DMS 273 (cell line): ENCODE data around the gene RREB1.
A peak's percentile ranks its signal among the peaks of the same experiment; 100 is the strongest.

Experiments
- DNase-seq: peaks from one replicate; lab custom pipeline; 2025; ENCODE audit not compliant: unreplicated experiment; lab: John Stamatoyannopoulos, UW

The RREB1 gene

DNA sequence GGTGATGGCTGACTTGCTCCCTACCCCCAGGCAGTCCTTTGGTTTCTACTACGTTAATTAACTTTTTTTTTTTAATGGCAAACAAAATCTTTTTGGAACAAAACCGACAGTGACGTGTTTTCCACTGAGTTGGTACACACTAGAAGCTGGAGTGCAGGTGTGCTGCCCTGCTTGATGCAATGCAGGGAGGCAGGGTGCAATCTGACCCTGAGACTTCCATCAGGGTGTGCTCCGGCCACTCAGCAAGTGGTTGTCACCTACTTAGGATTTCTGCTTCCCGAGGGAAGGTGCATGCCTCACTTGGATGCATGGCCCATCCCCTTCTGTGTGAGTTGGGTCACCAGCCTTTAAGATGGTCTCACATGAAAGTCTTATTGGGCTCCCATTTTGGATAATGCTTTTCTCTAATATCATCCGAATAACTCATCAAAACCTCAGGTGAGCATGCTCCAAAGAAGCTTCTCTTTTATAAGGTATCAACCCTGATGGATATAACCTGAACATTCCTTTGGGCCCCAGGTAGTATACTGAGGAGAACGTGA lies 14.0 kb downstream of the RREB1 start:
- no peak for DNase-seq

DNA sequence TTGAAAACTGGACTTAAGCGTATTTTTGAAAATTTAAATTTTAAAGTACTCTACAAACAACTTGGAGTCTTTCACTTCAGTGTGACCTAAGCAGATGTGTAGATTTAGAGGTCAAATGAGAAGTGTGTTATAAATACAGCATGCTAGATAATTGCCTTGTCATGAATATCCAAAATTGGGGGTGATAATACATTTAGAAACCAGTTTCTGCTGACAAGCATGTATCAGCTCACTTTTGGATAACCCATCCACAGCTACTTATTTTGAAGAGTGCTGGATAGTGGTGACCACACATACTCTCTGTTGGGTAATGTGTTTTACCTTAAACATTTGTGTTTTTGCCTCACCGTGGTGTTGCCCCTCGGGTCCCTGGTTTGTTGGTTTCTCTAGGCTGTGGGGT lies 14.9 kb downstream of the RREB1 start:
- no peak for DNase-seq

DNA sequence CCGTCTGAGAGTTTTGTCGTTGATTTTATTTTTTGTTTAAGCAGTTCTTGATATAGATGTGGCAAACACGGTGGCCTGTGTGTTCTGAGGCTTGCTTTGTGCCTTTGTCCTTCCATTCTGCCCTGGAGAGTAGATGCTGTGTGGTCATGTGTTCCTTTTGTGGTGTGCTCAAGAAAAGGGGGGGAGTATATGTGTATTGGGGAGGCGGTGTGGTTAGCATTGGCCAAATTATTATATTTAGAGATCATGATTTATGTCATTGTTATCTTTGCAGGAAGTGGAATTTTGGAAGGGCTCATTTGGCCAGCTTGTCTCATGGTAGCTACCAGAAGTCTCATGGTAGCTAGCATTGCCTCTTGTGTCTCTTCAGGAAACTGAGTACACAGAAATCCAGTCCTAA lies 16.4 kb downstream of the RREB1 start:
- no peak for DNase-seq

DNA sequence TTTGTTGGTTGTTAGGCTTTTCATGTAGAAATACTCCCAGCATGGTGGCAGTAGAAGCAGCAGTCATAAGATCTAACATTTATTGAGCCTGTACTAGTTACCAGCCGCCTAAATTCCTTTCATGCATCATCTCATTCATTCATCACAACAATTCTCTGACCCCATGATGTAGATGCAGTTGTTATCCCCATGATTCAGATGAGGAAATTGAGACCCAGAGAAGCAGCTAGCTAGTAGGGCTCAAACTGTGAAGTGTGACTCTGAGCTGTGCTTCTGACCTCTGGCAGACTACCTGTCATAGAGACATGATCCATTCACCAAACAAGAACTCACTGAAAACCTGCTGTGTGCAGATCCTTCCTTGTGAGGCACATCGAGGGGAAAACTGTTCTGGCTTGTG lies 16.9 kb downstream of the RREB1 start:
- no peak for DNase-seq

DNA sequence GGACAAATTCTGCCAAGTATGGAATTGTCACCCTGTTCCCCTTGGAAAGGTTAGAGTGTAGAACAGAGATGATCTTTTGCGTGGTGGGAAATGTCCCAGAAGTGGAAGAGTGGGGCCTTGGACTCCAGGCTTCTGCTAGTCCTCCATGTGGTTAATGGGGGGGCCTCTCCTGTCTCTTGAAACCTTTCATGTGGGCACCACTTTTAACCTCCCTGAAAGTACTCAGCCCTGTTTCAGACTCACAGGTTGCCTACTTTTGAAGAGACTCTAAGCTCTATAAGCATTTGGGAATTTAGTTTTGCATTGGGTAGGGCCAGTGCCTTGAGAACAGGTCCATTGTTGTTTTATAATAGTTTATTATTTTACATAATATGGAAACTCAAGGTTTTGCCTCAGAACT lies 17.5 kb downstream of the RREB1 start:
- DNase-seq = no peak

DNA sequence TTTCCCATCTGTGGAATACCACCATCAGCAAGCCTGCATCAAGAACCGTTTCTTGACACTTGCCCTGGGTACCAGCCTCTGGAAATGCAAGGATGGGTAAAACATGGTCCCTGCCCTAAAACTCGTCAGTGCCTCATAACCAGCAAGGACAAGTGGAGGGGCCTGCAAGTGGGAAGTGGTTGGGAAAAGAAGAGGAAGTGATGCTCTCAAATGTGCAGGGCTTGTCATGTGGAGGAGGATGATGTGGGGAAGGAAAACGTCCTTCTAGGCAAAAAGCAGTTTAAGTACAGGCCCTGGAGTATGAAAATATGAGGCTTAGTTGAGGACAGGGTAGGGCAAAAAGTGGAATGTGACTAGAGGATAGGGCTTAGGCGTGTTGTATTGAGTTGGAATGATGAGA lies 19.0 kb downstream of the RREB1 start:
- DNase-seq = no peak

DNA sequence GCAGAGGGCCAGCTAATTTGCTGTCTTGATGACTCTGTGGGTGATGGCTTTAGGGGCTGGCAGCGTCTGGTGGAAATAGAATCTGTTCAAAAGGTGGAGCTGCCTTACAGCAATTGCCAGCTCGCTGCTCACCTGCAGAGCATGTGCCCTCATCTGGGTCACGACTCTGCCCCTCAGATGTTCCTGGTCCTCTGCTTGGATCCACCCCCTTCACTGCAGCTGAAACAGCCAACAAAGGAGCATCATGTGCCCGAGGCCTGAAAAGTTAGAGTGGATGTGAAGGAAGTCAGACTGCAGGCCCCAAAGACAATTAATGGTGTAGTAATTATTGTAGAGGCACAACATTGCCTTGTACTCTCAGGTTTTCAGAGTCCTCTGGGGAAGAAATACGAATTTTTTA lies 19.9 kb downstream of the RREB1 start:
- no peak for DNase-seq

DNA sequence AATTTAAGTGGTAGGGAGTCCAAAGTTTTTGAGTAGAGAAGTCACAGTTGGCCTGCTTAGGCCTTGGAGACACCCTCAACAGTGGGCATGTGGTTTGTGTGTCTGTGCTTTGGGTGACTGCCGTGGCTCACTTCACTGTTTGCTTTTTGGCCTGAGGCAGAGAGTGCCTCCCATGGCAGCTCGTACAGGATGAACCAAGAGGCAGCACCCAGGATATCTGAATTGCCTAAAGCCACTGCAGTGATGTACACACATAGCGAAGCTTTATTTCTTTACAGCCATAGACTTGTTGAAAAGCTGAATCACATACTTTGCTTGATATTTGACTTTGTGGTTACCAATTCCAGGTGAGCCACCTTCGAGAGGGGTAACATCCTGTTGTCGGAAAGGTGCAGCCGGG lies 21.6 kb downstream of the RREB1 start:
- DNase-seq = no peak

DNA sequence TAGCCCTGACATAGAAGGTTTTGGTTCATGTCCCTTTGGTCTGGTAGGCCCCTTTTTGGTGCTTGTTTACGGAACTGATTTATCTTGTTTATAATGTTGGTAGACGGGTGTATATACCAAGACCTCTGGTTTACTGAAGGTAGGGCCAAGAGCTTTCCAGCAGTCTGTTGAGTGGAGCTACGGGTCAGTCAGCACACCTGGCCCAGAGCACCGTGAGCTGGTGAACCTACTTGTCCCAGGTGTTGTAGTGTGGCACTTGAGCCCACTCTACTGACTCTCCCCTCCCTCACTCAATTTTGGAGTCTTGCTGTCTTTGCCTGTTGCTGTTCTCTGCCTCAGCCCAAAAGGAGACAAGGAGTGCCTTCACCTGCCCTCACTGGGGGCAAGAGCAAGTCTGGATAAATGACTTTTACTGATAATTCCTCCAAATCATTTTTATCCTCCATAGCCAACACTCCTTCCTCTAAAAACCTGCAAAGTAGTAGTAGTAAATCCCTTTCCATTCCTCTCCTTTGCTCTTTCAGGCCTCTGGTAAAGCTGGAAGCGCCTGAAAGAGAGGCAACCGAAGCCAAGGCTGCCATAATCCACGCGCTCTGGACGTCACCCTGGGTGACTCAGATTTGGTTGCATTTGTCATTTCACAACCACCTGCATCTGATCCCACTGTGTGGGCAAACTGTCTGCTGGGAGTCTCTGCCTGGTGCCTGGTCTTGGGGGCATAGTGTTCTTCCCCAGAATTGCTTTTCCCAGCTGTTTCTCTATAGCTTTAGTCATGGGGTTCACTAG lies 22.2 kb downstream of the RREB1 start:
- DNase-seq = no peak

DNA sequence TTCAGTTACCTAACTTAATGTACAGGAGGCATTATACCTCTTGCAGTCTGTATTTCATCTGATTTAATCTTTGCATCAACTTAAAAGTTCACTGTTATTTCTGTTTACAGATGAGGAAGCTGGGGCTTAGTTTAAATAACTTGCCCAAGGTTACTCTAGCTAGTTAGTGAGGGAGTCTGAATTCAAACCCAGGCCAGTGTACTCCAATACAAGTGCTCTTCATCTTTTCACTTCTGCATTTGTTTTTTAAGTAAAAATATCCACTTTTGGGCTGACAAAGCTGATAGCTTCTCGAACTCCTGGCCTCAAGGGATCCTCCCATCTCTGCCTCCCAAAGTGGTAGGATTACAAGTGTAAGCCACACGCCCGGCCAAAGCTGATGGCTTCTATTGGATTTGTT lies 23.6 kb downstream of the RREB1 start:
- no peak for DNase-seq

DNA sequence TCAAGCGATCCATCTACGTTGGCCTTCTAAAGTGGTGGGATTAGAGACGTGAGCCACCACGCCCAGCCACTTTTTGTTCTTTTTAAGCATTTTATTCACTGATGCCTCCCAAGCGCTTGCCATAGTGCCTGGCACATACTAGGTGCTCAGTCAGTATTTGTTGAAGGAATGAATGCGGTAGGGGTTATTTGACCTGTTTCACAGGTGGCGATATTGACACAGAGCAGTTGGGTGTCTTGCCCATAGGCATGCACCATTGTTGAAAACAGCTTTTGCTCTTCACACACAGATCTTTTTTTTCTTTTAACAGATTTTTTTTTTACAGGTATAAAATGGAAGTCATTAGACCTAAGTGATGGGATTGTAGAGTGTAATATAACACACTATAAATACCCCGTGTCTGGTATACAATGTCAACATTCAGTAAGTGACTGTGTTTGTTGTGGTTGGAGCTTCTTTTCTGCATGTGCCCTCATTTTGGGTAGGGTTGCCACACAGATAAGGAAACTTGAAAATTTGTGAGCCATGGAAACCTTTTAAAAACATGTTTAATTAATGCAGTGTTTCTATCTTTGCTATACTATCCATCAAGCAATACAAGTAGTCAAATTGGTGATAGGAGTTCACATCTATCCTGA lies 24.8 kb downstream of the RREB1 start:
- no peak for DNase-seq

DNA sequence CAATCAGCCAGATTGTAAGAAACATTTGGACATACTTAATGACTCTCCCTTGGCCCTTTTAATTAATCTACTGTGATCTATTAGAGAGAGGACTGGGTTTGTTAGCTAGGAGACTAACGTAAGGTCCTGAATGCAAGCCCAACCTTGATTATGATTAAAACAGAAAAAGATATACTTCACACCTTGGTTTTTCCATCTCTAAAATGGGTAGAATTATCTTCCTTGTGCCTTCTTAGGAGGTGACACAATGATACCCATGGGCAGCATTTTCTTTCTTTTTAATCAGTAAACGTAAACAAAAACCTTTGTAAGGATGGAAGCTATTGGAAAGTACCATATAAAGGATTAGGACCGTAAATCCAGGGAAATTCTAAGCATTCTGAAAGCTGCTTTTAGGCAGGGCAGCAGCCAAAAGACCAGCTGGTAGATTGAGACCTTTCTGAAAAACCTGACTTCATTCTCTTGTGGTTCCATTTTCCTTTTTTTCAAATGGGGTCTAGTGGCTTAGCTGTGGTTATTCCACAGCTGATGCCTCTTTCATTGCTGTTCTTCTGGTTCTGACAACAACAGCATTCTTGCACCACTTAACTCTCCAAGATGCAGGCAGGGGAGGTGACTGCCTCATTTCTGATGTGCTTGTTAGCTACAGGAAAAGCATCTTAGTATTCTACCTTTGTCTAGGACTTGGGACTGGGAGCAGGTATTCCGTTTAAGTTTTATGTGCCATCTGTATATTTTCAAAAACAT lies 27.4 kb downstream of the RREB1 start:
- peak; percentile 34 for DNase-seq

DNA sequence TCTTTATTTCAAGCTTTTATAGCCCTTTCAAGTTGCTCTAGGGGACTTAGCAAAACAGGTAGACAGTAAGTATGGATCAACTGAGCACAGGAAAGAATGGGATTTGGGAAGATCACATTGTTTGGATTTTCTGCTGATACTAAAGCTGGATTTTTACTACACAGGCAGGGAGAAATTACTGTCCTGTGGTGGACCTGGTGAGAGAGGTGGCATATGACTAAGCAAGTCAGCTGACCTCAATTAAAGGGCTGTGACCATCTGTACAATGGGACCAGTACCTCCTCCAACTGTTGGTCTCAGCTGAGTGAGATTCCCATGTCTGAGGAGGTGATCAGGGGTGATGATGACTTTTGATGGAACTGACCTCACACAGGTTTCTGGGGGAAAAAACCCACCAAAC lies 28.0 kb downstream of the RREB1 start:
- DNase-seq = peak; percentile 37

DNA sequence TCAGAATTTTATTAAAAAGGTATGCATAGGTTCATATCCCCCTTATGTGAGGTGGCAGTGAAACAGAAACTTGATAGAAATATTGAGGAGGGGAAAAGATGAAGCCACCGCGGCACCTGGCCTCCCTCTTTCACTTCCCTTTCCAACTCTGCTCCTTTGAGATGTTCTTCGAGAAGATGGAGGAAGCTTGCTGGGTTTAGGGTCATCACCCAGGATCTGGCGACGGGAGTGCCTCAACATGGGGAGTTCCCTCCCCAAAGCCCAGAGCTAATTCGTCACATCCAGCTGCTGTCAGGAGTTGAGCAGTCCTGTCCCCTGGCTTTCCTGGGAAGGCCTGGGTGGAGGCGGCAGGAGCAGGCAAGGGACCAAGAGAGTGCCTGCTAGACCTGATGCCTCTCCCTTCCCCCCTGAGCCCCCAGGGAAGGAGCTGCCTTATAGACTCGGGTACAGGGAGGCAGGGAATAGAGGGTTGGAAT lies 29.1 kb downstream of the RREB1 start:
- DNase-seq = no peak

DNA sequence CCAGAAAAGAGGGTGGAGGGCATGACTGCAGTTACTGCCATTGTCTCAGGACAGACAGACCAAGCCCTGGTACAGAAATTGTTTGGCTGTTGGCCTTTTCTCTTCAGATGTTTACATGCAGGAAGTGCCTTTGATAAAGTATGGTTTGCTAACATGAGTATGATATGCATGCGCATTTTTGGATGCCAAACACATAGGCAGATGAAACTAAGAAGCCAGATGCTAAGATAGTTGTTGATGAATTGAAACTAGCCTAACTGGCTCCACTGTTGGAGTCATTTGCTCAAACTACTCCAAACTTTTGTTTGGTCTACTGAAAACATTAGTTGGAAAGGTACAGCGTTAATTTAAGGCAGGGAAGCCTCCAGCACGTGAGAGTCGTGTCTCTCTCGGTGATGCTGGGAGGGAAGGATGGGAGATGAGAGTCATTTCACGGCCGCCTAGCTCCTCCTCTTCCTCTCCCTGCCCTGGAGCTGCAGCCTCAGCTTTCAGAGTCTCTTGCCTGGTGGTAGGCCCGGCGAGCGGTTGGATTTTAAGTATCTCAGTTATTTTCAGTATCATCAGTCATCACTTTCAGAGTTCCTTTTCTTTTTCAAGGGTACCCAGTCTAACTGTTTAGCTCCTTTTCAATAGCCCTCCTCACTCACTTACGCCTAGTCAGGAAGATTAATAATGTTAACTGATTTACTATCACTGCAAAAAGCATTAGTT lies 29.7 kb downstream of the RREB1 start:
- peak; percentile 59 for DNase-seq

DNA sequence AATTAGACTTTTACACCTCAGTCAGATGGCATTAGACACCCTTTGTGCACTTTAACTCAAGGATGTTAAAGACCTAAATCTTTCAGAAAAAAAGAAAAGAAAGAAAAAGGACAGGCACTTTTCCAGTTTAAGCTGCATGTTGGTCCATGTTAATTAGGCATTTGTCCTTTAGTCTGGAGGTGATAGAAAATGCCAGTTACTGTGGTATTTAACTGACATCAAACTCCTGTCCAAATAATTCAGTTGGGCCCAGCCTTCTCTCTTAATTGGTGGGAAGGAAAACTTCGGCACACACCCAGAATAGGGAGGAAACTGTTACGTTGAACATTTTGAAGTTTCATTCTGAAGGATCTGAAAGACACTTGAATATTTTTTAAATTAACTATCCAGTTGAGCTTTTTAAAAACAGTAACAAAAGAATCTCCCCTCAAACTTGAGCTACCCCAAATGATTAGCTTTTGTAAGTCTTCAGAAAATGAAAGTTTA lies 30.3 kb downstream of the RREB1 start:
- DNase-seq = no peak

DNA sequence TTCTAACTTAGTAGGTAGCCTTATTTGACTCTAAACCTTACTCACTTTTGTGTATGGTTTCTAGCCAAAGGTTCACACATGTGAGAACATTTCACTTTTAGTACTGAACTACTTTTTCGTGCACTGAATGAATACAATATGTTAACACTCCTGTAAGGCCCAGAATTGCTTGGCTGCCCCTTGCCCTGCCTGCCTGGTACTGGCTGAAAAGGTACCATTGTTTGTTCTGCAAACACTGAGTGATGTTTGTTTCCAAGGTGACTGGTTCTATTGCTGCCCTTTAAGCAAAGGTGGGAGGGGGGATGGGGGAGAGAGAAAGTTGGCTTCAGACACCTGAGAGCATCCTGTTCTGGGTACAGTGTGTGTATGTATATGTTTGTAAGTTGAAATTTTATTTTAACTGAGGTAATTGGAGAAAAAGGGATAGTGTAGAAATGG lies 31.2 kb downstream of the RREB1 start:
- peak; percentile 22 for DNase-seq

DNA sequence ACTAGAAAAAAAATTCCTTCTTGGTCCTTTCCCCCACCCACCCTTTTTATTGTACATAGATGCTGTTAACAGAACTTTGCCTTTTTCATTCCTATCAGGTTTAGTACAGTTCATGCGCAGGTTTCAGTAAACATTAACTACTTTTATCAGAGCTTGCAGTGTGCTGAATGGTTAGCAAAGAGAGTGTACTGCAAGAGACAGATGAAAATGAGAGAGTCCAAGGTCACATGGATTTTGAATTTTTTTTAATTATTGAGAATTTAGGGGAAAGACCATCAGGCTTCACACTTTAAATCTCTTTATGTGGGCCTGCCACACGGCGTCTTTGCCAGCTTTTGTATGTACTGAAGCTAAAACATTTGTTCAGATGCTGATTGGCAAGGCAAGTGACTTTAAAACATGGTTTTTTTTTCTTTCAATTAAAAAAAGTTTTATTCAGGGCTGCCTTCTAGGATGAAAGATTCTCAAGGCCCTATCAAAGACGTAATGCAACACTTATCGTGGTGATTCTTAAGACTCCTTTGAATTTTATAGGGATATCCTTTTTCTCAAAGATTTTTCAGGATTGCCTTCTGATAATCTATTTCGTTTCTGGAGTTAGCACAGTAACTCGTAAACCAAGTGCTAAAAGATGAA lies 32.2 kb downstream of the RREB1 start:
- no peak for DNase-seq

DNA sequence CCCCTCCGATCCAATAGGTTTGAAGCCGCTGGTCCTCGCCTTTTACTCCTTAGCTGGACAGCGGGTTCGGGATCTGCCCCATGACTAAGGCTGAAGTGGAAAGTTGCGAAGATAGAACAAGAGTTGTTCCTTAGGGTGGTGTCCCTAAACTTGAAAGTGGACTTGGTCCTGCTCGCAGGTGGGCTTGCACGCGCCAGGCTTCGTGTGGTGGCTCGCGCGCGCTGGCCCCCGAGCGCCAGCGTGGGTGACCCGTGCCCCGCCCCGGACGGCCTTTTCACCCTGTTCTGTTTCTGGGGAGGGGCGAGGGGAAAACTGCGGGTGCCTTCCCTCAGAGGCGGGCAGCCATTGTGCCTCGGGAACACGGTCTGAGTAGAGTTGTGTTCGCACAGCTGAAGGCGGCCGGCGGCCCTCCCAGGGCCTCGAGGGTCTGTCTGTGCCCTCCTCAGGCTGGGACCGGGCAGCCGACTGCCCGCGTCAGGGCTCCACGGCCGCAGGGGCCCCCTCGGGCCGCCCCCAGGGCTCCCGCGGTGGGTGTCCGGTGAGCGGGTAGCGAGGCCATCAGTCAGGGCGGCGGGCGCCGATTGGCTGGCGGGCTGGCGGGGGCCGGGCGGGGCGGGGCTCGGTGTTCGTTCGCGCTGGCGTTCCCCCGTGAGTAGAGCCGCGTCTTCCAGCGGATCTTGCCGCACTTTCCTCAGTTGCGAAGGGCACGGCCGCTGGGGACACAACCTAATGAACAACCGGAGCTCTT lies 33.0 kb downstream of the RREB1 start:
- peak; percentile 89 for DNase-seq
